HepG2 (cell line): Measurements from ENCODE around the gene FAT2. TPM values are rescaled to one million over a fixed set of nuclear protein-coding genes. Genes with fewer than 3 reads are reported as not detected.

Experiments
- ATAC-seq: fragments of 200-7000 bp; cut with Tn5 transposase; 3 replicates; pipeline ENCODE4 v1.9.1; 2020; ENCODE audit warnings: mild to moderate bottlenecking, moderate library complexity
- BruUV-seq: library from RNA; stranded (reverse); fragments of 400-500 nt; replicated peaks from 2 replicates; lab custom pipeline; 2021; lab: Mats Ljungman, UMichigan
- CTCF ChIA-PET: fragments of 300-600 bp; formaldehyde crosslinking; extraction: SDS; loops from one replicate; lab custom pipeline; 2021; ENCODE audit warnings: low total read pairs, inconsistent platforms, low intra/inter-chr PET ratio; lab: Yijun Ruan, JAX
- POLR2A ChIA-PET: fragments of 350-600 bp; sonication (Branson Sonifier 250); formaldehyde crosslinking; loops from one replicate; lab custom pipeline; 2020; ENCODE audit warnings: antibody characterized with exemption, inconsistent platforms; lab: Yijun Ruan, JAX
- DNase-seq: peaks from one replicate; pipeline ENCODE4 v3.0.0-alpha.2; 2015; ENCODE audit warnings: low spot score
- FAIRE-seq: peaks from 3 replicates; lab custom pipeline; 2011; peaks lifted over from hg19 to GRCh38; lab: Jason Lieb, UNC
- H2AFZ ChIP-seq: one replicate; pipeline ENCODE4 v1.6.1; 2011; ENCODE audit warnings: low read length, inconsistent platforms
- H3K27ac ChIP-seq: fragments of 300-600 bp; 3 replicates; pipeline ENCODE4 v1.8.0; 2011; ENCODE audit warnings: mixed run types, mild to moderate bottlenecking, mixed read lengths, low read length, inconsistent platforms; ENCODE audit not compliant: insufficient read depth; ENCODE audit errors: extremely low read length
- H3K27me3 ChIP-seq, 2 experiments: fragments of 200-600 bp in 1 of 2; 2 replicates in 1 of 2; 3 replicates in 1 of 2; pipeline versions ENCODE4 v1.6.0 to v1.8.0; 2011; ENCODE audit warnings: low read length in 2 of 2, mild to moderate bottlenecking in 2 of 2, moderate library complexity in 2 of 2, inconsistent platforms in 1 of 2; ENCODE audit not compliant: insufficient read depth in 2 of 2, control insufficient read depth in 1 of 2
- H3K36me3 ChIP-seq, 2 experiments: fragments of 200-600 bp in 1 of 2; replicated peaks in 1 of 2; 2 replicates in 1 of 2; 3 replicates in 1 of 2; pipeline versions ENCODE4 v1.5.1 to v1.8.0; 2011; ENCODE audit warnings: low read length in 2 of 2, inconsistent platforms in 1 of 2; ENCODE audit not compliant: insufficient read depth in 2 of 2, control insufficient read depth in 1 of 2
- H3K4me1 ChIP-seq: 2 replicates; pipeline ENCODE4 v1.5.1; 2012; ENCODE audit warnings: low read length, inconsistent platforms; ENCODE audit not compliant: insufficient read depth
- H3K4me2 ChIP-seq: 2 replicates; pipeline ENCODE4 v1.6.0; 2011; ENCODE audit warnings: low read depth, low read length, inconsistent platforms
- H3K4me3 ChIP-seq, 3 experiments: fragments of 200-600 bp in 1 of 3; sonication (generic), shearing (Covaris generic) in 1 of 3; replicated peaks in 1 of 3; 2 replicates each; pipeline ENCODE4 v1.5.1; 2011 to 2016; ENCODE audit warnings: low read length in 3 of 3, inconsistent platforms in 2 of 3, low read depth in 2 of 3, mild to moderate bottlenecking in 2 of 3, control low read depth in 1 of 3, mixed read lengths in 1 of 3; ENCODE audit not compliant: insufficient read depth in 1 of 3
- H3K79me2 ChIP-seq: one replicate; pipeline ENCODE4 v1.6.1; 2011; ENCODE audit warnings: low read length, inconsistent platforms; ENCODE audit not compliant: insufficient read depth
- H3K9ac ChIP-seq: 2 replicates; pipeline ENCODE4 v1.6.0; 2011; ENCODE audit warnings: mild to moderate bottlenecking, low read depth, low read length, inconsistent platforms; ENCODE audit not compliant: insufficient read depth
- H3K9me3 ChIP-seq: 2 replicates; pipeline ENCODE4 v1.5.1; 2012; ENCODE audit warnings: mild to moderate bottlenecking, low read length
- H4K20me1 ChIP-seq: 2 replicates; pipeline ENCODE4 v1.6.0; 2011; ENCODE audit warnings: inconsistent platforms, mild to moderate bottlenecking, low read length, moderate library complexity; ENCODE audit not compliant: insufficient read depth
- DMAP1 ChIP-seq: IDR thresholded peaks from 2 replicates; pipeline ENCODE4 v1.6.1; 2016
- TRIM24 ChIP-seq: sonication (generic); formaldehyde crosslinking; IDR thresholded peaks from 2 replicates; pipeline ENCODE4 v1.8.0; 2022; ENCODE audit warnings: mild to moderate bottlenecking, missing genetic modification reagents
- WGBS: methylation state at CpG from one replicate; pipeline ENCODE4 v1.1.6; 2017; ENCODE audit warnings: low lambda C conversion rate; 5-methylcytosine and 5-hydroxymethylcytosine counted together
- in situ Hi-C: cut with HindIII; loops from 2 replicates; pipeline ENCODE4 v1.10.0; 2017; ENCODE audit warnings: low pct_unique_long_range_greater_than_20kb; ENCODE audit not compliant: extremely low pct_ligation_motif_present
- intact Hi-C: fragments of 100-400 bp; cut with micrococcal nuclease; formaldehyde crosslinking; loops from one replicate; pipeline ENCODE4 v1.10.0; 2022; ENCODE audit not compliant: unreplicated experiment
- polyA plus RNA-seq, 8 experiments: library from polyadenylated mRNA; depleted of rRNA in 3 of 8; stranded (reverse) in 7 of 8; unstranded in 1 of 8; fragments of >200 nt; fragmentation: Illumina TruSeq in 4 of 8; extraction: Trizol in 4 of 8; gene quantifications; 2 replicates each; pipeline versions ENCODE4 v1.2.1 to v1.2.3, GENCODE V29; 2011 to 2016; ENCODE audit warnings: low read depth in 4 of 8, missing spikeins in 1 of 8, mixed read lengths in 1 of 8; ENCODE audit not compliant: insufficient read depth in 1 of 8
- total RNA-seq, 5 experiments: library from RNA; depleted of rRNA; stranded (reverse); fragments of >200 nt; fragmentation: Illumina TruSeq; extraction: Trizol; gene quantifications; 2 replicates each; pipeline ENCODE4 v1.2.3, GENCODE V29; 2016; ENCODE audit warnings: low read depth in 1 of 5
- TF ChIP-seq, protein P1 (sequence below): sonication (generic); formaldehyde crosslinking; IDR thresholded peaks from 2 replicates; pipeline ENCODE4 v1.5.1; 2020; ENCODE audit warnings: missing genetic modification reagents, mild to moderate bottlenecking, borderline replicate concordance
- TF ChIP-seq, protein P2 (sequence below): sonication (generic); formaldehyde crosslinking; IDR thresholded peaks from 2 replicates; pipeline ENCODE4 v1.5.1; 2020; ENCODE audit warnings: mild to moderate bottlenecking, missing genetic modification reagents, moderate library complexity

The FAT2 gene
- total and polyA plus RNA-seq, 2 of the 13 experiments (the other 11 are each of a cell fraction or from before 2014, with no cell fraction given) = not detected

DNA sequence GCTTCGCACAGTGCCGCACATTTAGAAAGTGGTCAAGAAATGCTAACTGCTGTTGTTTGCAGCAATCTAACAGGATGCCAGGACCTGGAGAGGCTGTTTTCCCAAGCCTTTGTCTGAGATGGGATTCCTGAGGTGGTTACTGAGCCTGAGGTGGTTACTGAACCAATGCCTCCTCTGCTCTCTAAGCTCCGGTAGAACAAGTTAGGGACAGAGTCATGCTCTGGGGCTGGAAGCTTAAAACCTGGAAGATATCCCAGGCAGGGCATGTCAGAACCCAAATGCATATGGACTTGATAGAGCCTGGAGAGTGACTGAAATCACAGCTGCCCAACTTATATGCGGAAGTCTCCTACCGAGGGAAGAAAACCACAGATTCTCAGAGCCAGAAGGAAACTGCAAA is 46.5 kb upstream of the FAT2 start:
- intact Hi-C loops = no loop called here
- ChIA-PET CTCF (no interaction called here), POLR2A (no interaction called here)
- no peak overlapping the region for H3K9ac ChIP-seq
- no peaks in the 10 kb centered on the region for H4K20me1 ChIP-seq
- no peak overlapping the region for H3K27ac ChIP-seq
- no peak overlapping the region for H3K4me3 ChIP-seq
- no peaks in the 10 kb centered on the region for H3K9me3 ChIP-seq
- TF ChIP-seq TRIM24 (CRISPR knock-in tag) = no peak
- no peak for TF ChIP-seq DMAP1 (CRISPR knock-in tag)
- TF ChIP-seq, protein P1, sequence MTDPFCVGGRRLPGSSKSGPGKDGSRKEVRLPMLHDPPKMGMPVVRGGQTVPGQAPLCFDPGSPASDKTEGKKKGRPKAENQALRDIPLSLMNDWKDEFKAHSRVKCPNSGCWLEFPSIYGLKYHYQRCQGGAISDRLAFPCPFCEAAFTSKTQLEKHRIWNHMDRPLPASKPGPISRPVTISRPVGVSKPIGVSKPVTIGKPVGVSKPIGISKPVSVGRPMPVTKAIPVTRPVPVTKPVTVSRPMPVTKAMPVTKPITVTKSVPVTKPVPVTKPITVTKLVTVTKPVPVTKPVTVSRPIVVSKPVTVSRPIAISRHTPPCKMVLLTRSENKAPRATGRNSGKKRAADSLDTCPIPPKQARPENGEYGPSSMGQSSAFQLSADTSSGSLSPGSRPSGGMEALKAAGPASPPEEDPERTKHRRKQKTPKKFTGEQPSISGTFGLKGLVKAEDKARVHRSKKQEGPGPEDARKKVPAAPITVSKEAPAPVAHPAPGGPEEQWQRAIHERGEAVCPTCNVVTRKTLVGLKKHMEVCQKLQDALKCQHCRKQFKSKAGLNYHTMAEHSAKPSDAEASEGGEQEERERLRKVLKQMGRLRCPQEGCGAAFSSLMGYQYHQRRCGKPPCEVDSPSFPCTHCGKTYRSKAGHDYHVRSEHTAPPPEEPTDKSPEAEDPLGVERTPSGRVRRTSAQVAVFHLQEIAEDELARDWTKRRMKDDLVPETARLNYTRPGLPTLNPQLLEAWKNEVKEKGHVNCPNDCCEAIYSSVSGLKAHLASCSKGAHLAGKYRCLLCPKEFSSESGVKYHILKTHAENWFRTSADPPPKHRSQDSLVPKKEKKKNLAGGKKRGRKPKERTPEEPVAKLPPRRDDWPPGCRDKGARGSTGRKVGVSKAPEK (CRISPR knock-in tag) = no peak
- TF ChIP-seq, protein P2, sequence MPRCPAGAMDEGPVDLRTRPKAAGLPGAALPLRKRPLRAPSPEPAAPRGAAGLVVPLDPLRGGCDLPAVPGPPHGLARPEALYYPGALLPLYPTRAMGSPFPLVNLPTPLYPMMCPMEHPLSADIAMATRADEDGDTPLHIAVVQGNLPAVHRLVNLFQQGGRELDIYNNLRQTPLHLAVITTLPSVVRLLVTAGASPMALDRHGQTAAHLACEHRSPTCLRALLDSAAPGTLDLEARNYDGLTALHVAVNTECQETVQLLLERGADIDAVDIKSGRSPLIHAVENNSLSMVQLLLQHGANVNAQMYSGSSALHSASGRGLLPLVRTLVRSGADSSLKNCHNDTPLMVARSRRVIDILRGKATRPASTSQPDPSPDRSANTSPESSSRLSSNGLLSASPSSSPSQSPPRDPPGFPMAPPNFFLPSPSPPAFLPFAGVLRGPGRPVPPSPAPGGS (CRISPR knock-in tag) = no peak
- BruUV-seq = no TSS peak
- H3K79me2 ChIP-seq = no peaks in the 10 kb centered on the region
- peaks cover 7% of the 10 kb centered on the region for H3K4me1 ChIP-seq
- WGBS = 81% methylated on average over 4 of the region's 5 CpGs
- H2AFZ ChIP-seq = no peak overlapping the region
- DNase-seq (no peak), ATAC-seq (no peak), FAIRE-seq (no peak)
- no peak overlapping the region for H3K4me2 ChIP-seq
- no peaks in the 10 kb centered on the region for H3K36me3 ChIP-seq
- H3K27me3 ChIP-seq = peaks cover 3 to 20% of the 10 kb centered on the region in 2 experiments; a peak in 3 of 5 replicates
- in situ Hi-C loops = no loop called here
